Lower leg skin (tissue), 4 donors: ENCODE results near the gene LCORL. TPM values are rescaled to one million over a fixed set of nuclear protein-coding genes. Genes with fewer than 3 reads are reported as not detected.

Experiments
- DNase-seq, 2 donors: peaks; one replicate each; pipeline ENCODE4 v3.0.0-alpha.2; 2019; ENCODE audit warnings: low spot score in 2 of 2
- H3K4me3 ChIP-seq: fragments of 200-600 bp; sonication (generic); 2 replicates; pipeline ENCODE4 v1.5.1; 2017; ENCODE audit warnings: mild to moderate bottlenecking, low read depth; ENCODE audit not compliant: poor library complexity, severe bottlenecking
- POLR2A ChIP-seq, 2 donors: fragments of 450-650 bp; IDR thresholded peaks; one replicate each; pipeline ENCODE4 v1.6.1; 2016 to 2017; ENCODE audit warnings: antibody characterized with exemption in 2 of 2, mild to moderate bottlenecking in 1 of 2, moderate library complexity in 1 of 2
- WGBS, 2 donors: methylation state at CpG; one replicate each; pipeline ENCODE4 v1.1.5; 2018; 5-methylcytosine and 5-hydroxymethylcytosine counted together
- intact Hi-C: fragments of 100-400 bp; cut with DNase I; formaldehyde crosslinking; loops from one replicate; pipeline ENCODE4 v1.15.0; 2023; ENCODE audit warnings: low total_unique reads
- total RNA-seq, 4 donors: library from RNA; depleted of rRNA; stranded (reverse); fragments of >200 nt; gene quantifications; one replicate each; pipeline ENCODE4 v1.1.0, GENCODE V29; 2016
- TF ChIP-seq, protein P1 (sequence below), 3 donors: fragments of 450-650 bp; IDR thresholded peaks; one replicate each; pipeline ENCODE4 v1.5.1; 2016; ENCODE audit warnings: antibody characterized with exemption in 3 of 3, mild to moderate bottlenecking in 3 of 3, moderate library complexity in 2 of 3

Gene LCORL
- total RNA-seq, 4 donors from 2014 or later = 12.2 to 58.9 (median 27.0) TPM

GRCh38 chr4:17846266-17846665 lies 175.3 kb downstream of the LCORL start:
- no peak for DNase-seq
- 83 to 84% methylated on average over 2 of the region's 2 CpGs for WGBS, 2 donors
- TF ChIP-seq POLR2A (IDR thresholded peaks at IDR 0.05) = no peak
- TF ChIP-seq, protein P1, sequence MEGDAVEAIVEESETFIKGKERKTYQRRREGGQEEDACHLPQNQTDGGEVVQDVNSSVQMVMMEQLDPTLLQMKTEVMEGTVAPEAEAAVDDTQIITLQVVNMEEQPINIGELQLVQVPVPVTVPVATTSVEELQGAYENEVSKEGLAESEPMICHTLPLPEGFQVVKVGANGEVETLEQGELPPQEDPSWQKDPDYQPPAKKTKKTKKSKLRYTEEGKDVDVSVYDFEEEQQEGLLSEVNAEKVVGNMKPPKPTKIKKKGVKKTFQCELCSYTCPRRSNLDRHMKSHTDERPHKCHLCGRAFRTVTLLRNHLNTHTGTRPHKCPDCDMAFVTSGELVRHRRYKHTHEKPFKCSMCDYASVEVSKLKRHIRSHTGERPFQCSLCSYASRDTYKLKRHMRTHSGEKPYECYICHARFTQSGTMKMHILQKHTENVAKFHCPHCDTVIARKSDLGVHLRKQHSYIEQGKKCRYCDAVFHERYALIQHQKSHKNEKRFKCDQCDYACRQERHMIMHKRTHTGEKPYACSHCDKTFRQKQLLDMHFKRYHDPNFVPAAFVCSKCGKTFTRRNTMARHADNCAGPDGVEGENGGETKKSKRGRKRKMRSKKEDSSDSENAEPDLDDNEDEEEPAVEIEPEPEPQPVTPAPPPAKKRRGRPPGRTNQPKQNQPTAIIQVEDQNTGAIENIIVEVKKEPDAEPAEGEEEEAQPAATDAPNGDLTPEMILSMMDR (IDR thresholded peaks at IDR 0.05) = no peak
- no peak overlapping the region for H3K4me3 ChIP-seq
- intact Hi-C loops = no loop called here

DNA sequence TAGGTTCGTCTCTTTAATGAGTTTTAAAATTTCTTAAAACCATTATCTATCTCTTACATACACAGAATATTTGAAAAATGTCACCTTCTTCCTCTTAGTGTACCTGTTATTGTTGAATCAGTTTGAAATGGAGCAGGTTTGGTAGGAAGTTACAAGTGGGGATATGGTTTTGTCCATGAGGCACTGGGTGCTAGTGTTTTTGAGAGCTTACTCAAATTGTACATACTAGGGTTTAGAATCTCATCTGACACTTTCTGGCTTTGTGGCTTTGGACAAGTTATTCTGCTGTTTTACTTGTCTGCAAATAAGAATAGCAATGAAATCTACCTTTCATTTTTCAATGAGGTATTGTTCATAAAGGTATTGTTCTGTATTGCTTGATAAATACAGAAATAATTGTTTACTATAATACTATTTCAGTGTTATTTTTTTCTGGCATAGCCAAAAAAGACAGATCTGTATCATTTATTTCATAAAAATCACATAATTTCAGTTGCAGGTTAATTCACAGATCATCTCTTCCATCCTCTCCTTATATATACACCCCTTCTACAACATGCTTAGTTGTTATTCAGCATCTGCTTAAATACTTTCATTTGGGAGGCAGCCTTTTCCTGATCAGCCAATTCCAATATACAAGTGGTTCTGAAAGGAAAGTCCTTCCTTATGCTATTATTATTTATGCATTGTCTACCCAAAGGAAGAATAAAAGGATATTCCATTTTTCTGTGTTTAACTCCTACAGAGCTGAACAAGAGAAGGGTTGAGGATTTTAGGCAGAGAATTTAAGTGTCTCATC lies 197.5 kb downstream of the LCORL start:
- no peak for DNase-seq
- TF ChIP-seq POLR2A (IDR thresholded peaks at IDR 0.05) = no peak
- TF ChIP-seq, protein P1 (IDR thresholded peaks at IDR 0.05) = no peak
- 83 to 88% methylated on average over 1 of the region's 1 CpG for WGBS, 2 donors
- H3K4me3 ChIP-seq = no peak overlapping the region
- intact Hi-C loops = no loop called here

- intact Hi-C loops = loop anchor here (10.0 kb wide), 2 partner anchors 548 to 778 kb away; no protein-coding TSS in a partner anchor
- no peak for DNase-seq
- H3K4me3 ChIP-seq = no peak overlapping the region
- TF ChIP-seq, protein P1 (IDR thresholded peaks at IDR 0.05) = peak in 1 of 3 donors; percentile 34
- TF ChIP-seq POLR2A (IDR thresholded peaks at IDR 0.05) = no peak
- WGBS, 2 donors = 56 to 57% methylated on average over 5 of the region's 5 CpGs
These were observed 204.5 kb downstream of the LCORL start for GRCh38 chr4:17817027-17817426.

- intact Hi-C loops = loop anchor here (10.0 kb wide), 2 partner anchors 549 to 779 kb away; no protein-coding TSS in a partner anchor
These were observed 205.4 kb downstream of the LCORL start for GRCh38 chr4:17816142-17816541.

GRCh38 chr4:17814140-17814539 lies 207.4 kb downstream of the LCORL start:
- intact Hi-C loops = loop anchor here (10.0 kb wide), 2 partner anchors 551 to 781 kb away; no protein-coding TSS in a partner anchor
- WGBS, 2 donors = 73 to 79% methylated on average over 3 of the region's 3 CpGs
- TF ChIP-seq, protein P1 (IDR thresholded peaks at IDR 0.05) = no peak
- TF ChIP-seq POLR2A (IDR thresholded peaks at IDR 0.05) = no peak
- no peak for DNase-seq
- H3K4me3 ChIP-seq = no peak overlapping the region

More at GRCh38 chr4:17816142-17816541, 205.4 kb downstream of the LCORL start:
- TF ChIP-seq, protein P1 (IDR thresholded peaks at IDR 0.05) = no peak
- no peak for TF ChIP-seq POLR2A (IDR thresholded peaks at IDR 0.05)
- no peak overlapping the region for H3K4me3 ChIP-seq
- 93% methylated on average over 12 of the region's 12 CpGs for WGBS, 2 donors
- DNase-seq = no peak
